ENCODE data around the gene TBC1D5.

- TF ChIP-seq CTCF (conservative IDR thresholded peaks at IDR 0.05 in 1 of 2, IDR thresholded peaks at IDR 0.05 in 1 of 2; ENCODE audit: extremely low read depth in 1 of 2, insufficient read depth in 1 of 2, low read depth in 1 of 2, low read length in 2 of 2): no peak
- TF ChIP-seq EZH2 (IDR thresholded peaks at IDR 0.05; ENCODE audit: borderline replicate concordance, low read length): no peak
These were observed 149.5 kb downstream of the TBC1D5 start for GRCh38 chr3:17592956-17593355.

Measured in mammary epithelial cell (primary cell).